Spinal cord (tissue), 4 donors: Measurements from ENCODE around the gene CD37. TPM values are rescaled to one million over a fixed set of nuclear protein-coding genes. Genes with fewer than 3 reads are reported as not detected.

Experiments used
- polyA plus RNA-seq, 2 donors: library from polyadenylated mRNA; unstranded; fragments of 120-200 nt; gene quantifications; one replicate each; pipeline ENCODE4 v1.2.1, GENCODE V29; 2013; ENCODE audit not compliant: insufficient read length in 2 of 2
- small RNA-seq: library from RNA; depleted of rRNA; stranded (forward); fragments of <200 nt; gene quantifications from one replicate; pipeline ENCODE3, GENCODE V24; 2014; ENCODE audit warnings: low replicate concordance
- total RNA-seq, 2 donors: library from RNA; depleted of rRNA in 1 of 2; stranded (reverse); fragments of 120-200 nt in 1 of 2; fragments of >200 nt in 1 of 2; gene quantifications; one replicate each; pipeline versions ENCODE4 v1.2.3 to v1.2.4, GENCODE V29; 2013 to 2014

The CD37 gene
- total and polyA plus RNA-seq, 4 donors, result 2.9 to 18.0 (median 13.5) TPM

Small RNA genes within 50 kb of the gene (small RNA-seq; reads per million reads assigned to genes)
- not detected for gene MIR4324

Other genes with a start within 250 kb of the CD37 start
- 100 to 1,000 TPM; 125 to 241 TPM for gene SNRNP70, start 250.0 kb upstream of the CD37 start, total RNA-seq
- gene SNRNP70, start 250.0 kb upstream of the CD37 start, polyA plus RNA-seq, result 100 to 1,000 TPM; 345 to 463 TPM
- gene LIN7B, start 221.0 kb upstream of the CD37 start, total RNA-seq, result 10 to 100 TPM; 20.7 to 23.5 TPM
- 10 to 100 TPM; 56.8 to 62.7 TPM for gene LIN7B, start 221.0 kb upstream of the CD37 start, polyA plus RNA-seq
- gene C19orf73, start 216.3 kb upstream of the CD37 start, total RNA-seq, result 1 to 10 TPM in 1 of 2 donors, under 1 TPM in 1; 0.40 to 3.1 TPM
- gene C19orf73, start 216.3 kb upstream of the CD37 start, polyA plus RNA-seq, result 1 to 10 TPM; 2.3 to 3.1 TPM
- gene PPFIA3, start 215.9 kb upstream of the CD37 start, total RNA-seq, result 10 to 100 TPM; 21.1 to 29.0 TPM
- 10 to 100 TPM; 83.1 to 92.2 TPM for gene PPFIA3, start 215.9 kb upstream of the CD37 start, polyA plus RNA-seq
- 10 to 100 TPM in 1 of 2 donors, 1 to 10 TPM in 1; 1.5 to 10.5 TPM for gene HRC, start 180.0 kb upstream of the CD37 start, total RNA-seq
- gene HRC, start 180.0 kb upstream of the CD37 start, polyA plus RNA-seq, result 1 to 10 TPM; 2.7 to 2.8 TPM
- 10 to 100 TPM in 1 of 2 donors, 1 to 10 TPM in 1; 9.2 to 11.7 TPM for gene TRPM4, start 177.6 kb upstream of the CD37 start, total RNA-seq
- gene TRPM4, start 177.6 kb upstream of the CD37 start, polyA plus RNA-seq, result 10 to 100 TPM; 18.5 to 30.7 TPM
- gene SLC6A16, start 10.2 kb upstream of the CD37 start, total RNA-seq, result 1 to 10 TPM in 1 of 2 donors, under 1 TPM in 1; 0.59 to 1.2 TPM
- gene SLC6A16, start 10.2 kb upstream of the CD37 start, polyA plus RNA-seq, result 1 to 10 TPM; 2.8 to 3.8 TPM
- gene TEAD2, start 27.0 kb downstream of the CD37 start, total RNA-seq, result 10 to 100 TPM; 10.6 to 35.6 TPM
- gene TEAD2, start 27.0 kb downstream of the CD37 start, polyA plus RNA-seq, result 10 to 100 TPM; 33.2 to 33.3 TPM
- 1 to 10 TPM in 1 of 2 donors, under 1 TPM in 1; 0.69 to 3.4 TPM for gene DKKL1, start 28.5 kb downstream of the CD37 start, total RNA-seq
- gene DKKL1, start 28.5 kb downstream of the CD37 start, polyA plus RNA-seq, result 1 to 10 TPM; 2.7 to 3.2 TPM
- 1 to 10 TPM in 1 of 2 donors, under 1 TPM in 1; 0.30 to 1.3 TPM for gene KASH5, start 52.8 kb downstream of the CD37 start, total RNA-seq
- gene KASH5, start 52.8 kb downstream of the CD37 start, polyA plus RNA-seq, result under 1 TPM; 0.21 to 0.40 TPM
- not detected for gene PTH2, start 88.0 kb downstream of the CD37 start, total RNA-seq
- gene PTH2, start 88.0 kb downstream of the CD37 start, polyA plus RNA-seq, result not detected
- gene GFY, start 90.0 kb downstream of the CD37 start, total RNA-seq, result not detected
- gene GFY, start 90.0 kb downstream of the CD37 start, polyA plus RNA-seq, result under 1 TPM; 0.54 TPM
- gene SLC17A7, start 106.1 kb downstream of the CD37 start, total RNA-seq, result 1 to 10 TPM in 1 of 2 donors, under 1 TPM in 1; 0.55 to 4.2 TPM
- gene SLC17A7, start 106.1 kb downstream of the CD37 start, polyA plus RNA-seq, result 1 to 10 TPM in 1 of 2 donors, under 1 TPM in 1; 0.51 to 1.1 TPM
- gene PIH1D1, start 116.4 kb downstream of the CD37 start, total RNA-seq, result 10 to 100 TPM; 56.6 to 96.3 TPM
- gene PIH1D1, start 116.4 kb downstream of the CD37 start, polyA plus RNA-seq, result 10 to 100 TPM; 71.5 to 81.6 TPM
- gene ALDH16A1, start 117.8 kb downstream of the CD37 start, total RNA-seq, result 10 to 100 TPM; 15.7 to 22.3 TPM
- 10 to 100 TPM; 16.1 to 18.2 TPM for gene ALDH16A1, start 117.8 kb downstream of the CD37 start, polyA plus RNA-seq
- gene FLT3LG, start 138.8 kb downstream of the CD37 start, total RNA-seq, result 1 to 10 TPM; 1.2 to 4.1 TPM
- 1 to 10 TPM; 4.8 to 5.2 TPM for gene FLT3LG, start 138.8 kb downstream of the CD37 start, polyA plus RNA-seq
- gene RPL13A, start 152.2 kb downstream of the CD37 start, total RNA-seq, result 1,000 to 10,000 TPM; 1,320 to 2,994 TPM
- 1,000 to 10,000 TPM; 1,955 to 2,049 TPM for gene RPL13A, start 152.2 kb downstream of the CD37 start, polyA plus RNA-seq
- 1,000 to 10,000 TPM; 1,713 to 3,396 TPM for gene RPS11, start 161.0 kb downstream of the CD37 start, total RNA-seq
- gene RPS11, start 161.0 kb downstream of the CD37 start, polyA plus RNA-seq, result 1,000 to 10,000 TPM; 1,893 to 1,945 TPM
- gene FCGRT, start 177.3 kb downstream of the CD37 start, total RNA-seq, result 100 to 1,000 TPM in 1 of 2 donors, 10 to 100 TPM in 1; 67.9 to 339 TPM
- gene FCGRT, start 177.3 kb downstream of the CD37 start, polyA plus RNA-seq, result 100 to 1,000 TPM in 1 of 2 donors, 10 to 100 TPM in 1; 80.2 to 131 TPM
- gene RCN3, start 192.6 kb downstream of the CD37 start, total RNA-seq, result 10 to 100 TPM; 24.9 to 85.2 TPM
- gene RCN3, start 192.6 kb downstream of the CD37 start, polyA plus RNA-seq, result 10 to 100 TPM; 14.5 to 36.5 TPM
- gene NOSIP, start 245.2 kb downstream of the CD37 start, total RNA-seq, result 10 to 100 TPM; 32.2 to 86.1 TPM
- 10 to 100 TPM; 63.9 to 67.4 TPM for gene NOSIP, start 245.2 kb downstream of the CD37 start, polyA plus RNA-seq
- gene PRRG2, start 245.9 kb downstream of the CD37 start, total RNA-seq, result under 1 TPM; 0.79 to 0.83 TPM
- 1 to 10 TPM in 1 of 2 donors, under 1 TPM in 1; 0.78 to 1.5 TPM for gene PRRG2, start 245.9 kb downstream of the CD37 start, polyA plus RNA-seq